Naive thymus-derived CD4-positive, alpha-beta T cell (primary cell): ENCODE data around the gene TSPAN4. TPM values are rescaled to one million over a fixed set of nuclear protein-coding genes. Genes with fewer than 3 reads are reported as not detected.

Experiments
- ATAC-seq: fragments of 150-1000 bp; cut with Tn5 transposase; 2 replicates; pipeline ENCODE4 v1.10.0; 2021; ENCODE audit warnings: mild to moderate bottlenecking, moderate library complexity
- CTCF ChIA-PET: fragments of 350-600 bp; sonication (Branson Sonifier 250); formaldehyde crosslinking; loops from one replicate; lab custom pipeline; 2021; ENCODE audit warnings: antibody characterized with exemption; lab: Charles Lee
- POLR2A ChIA-PET: fragments of 350-600 bp; sonication (Branson Sonifier 250); formaldehyde crosslinking; loops from one replicate; lab custom pipeline; 2021; ENCODE audit warnings: antibody characterized with exemption, inconsistent platforms; lab: Charles Lee
- DNase-seq, 9 donors: peaks; one replicate each; pipeline versions ENCODE4 v3.0.0 to v3.0.0-alpha.2; 2020 to 2022; ENCODE audit warnings: mixed read lengths in 1 of 9
- H3K27ac ChIP-seq: one replicate; pipeline ENCODE4 v1.7.0; 2013; ENCODE audit warnings: mild to moderate bottlenecking, low read depth, low read length, moderate library complexity
- H3K27me3 ChIP-seq, 2 donors: one replicate each; pipeline ENCODE4 v1.7.0; 2013; ENCODE audit warnings: low read length in 2 of 2, mild to moderate bottlenecking in 2 of 2, moderate library complexity in 2 of 2; ENCODE audit not compliant: control insufficient read depth in 2 of 2, insufficient read depth in 2 of 2
- H3K36me3 ChIP-seq, 3 experiments: 1 replicate in 2 of 3; 2 replicates in 1 of 3; pipeline ENCODE4 v1.7.0; 2013; ENCODE audit warnings: low read length in 3 of 3, mild to moderate bottlenecking in 3 of 3, moderate library complexity in 1 of 3; ENCODE audit not compliant: insufficient read depth in 3 of 3, control insufficient read depth in 2 of 3
- H3K4me1 ChIP-seq, 2 donors: one replicate each; pipeline ENCODE4 v1.7.0; 2013; ENCODE audit warnings: low read length in 2 of 2, mild to moderate bottlenecking in 2 of 2, moderate library complexity in 1 of 2; ENCODE audit not compliant: control insufficient read depth in 2 of 2, insufficient read depth in 2 of 2
- H3K4me3 ChIP-seq: 2 replicates; pipeline ENCODE4 v1.7.0; 2013; ENCODE audit warnings: mild to moderate bottlenecking, low read length
- H3K9me3 ChIP-seq, 3 experiments: 1 replicate in 2 of 3; 2 replicates in 1 of 3; pipeline ENCODE4 v1.7.0; 2013; ENCODE audit warnings: low read length in 3 of 3; ENCODE audit not compliant: control insufficient read depth in 2 of 3
- H3K27ac Mint-ChIP-seq, 9 donors: one replicate each; pipeline ENCODE4 v1.8.0; 2020 to 2022; ENCODE audit warnings: mixed read lengths in 9 of 9, mild to moderate bottlenecking in 8 of 9, moderate library complexity in 5 of 9, inconsistent platforms in 2 of 9
- H3K27me3 Mint-ChIP-seq, 5 donors: one replicate each; pipeline ENCODE4 v1.8.0; 2021 to 2022; ENCODE audit warnings: mixed read lengths in 5 of 5, mild to moderate bottlenecking in 1 of 5
- H3K36me3 Mint-ChIP-seq, 5 donors: one replicate each; pipeline ENCODE4 v1.8.0; 2020 to 2022; ENCODE audit warnings: mixed read lengths in 5 of 5, mild to moderate bottlenecking in 3 of 5, inconsistent platforms in 1 of 5
- H3K4me1 Mint-ChIP-seq, 7 donors: one replicate each; pipeline ENCODE4 v1.8.0; 2020 to 2022; ENCODE audit warnings: mixed read lengths in 7 of 7, mild to moderate bottlenecking in 3 of 7, inconsistent platforms in 1 of 7
- H3K4me3 Mint-ChIP-seq, 10 donors: one replicate each; pipeline ENCODE4 v1.8.0; 2020 to 2022; ENCODE audit warnings: mild to moderate bottlenecking in 10 of 10, mixed read lengths in 10 of 10, moderate library complexity in 6 of 10, inconsistent platforms in 2 of 10
- H3K9me3 Mint-ChIP-seq, 11 donors: one replicate each; pipeline ENCODE4 v1.8.0; 2020 to 2022; ENCODE audit warnings: mixed read lengths in 11 of 11, mild to moderate bottlenecking in 4 of 11, inconsistent platforms in 1 of 11, moderate library complexity in 1 of 11
- intact Hi-C, 2 donors: fragments of 100-400 bp; cut with micrococcal nuclease; formaldehyde crosslinking; loops; one replicate each; pipeline ENCODE4 v1.15.1; 2023
- polyA plus RNA-seq, 2 donors: library from polyadenylated mRNA; unstranded; fragments of 300-500 nt; fragmentation: Illumina TruSeq; gene quantifications; one replicate each; pipeline ENCODE4 v1.2.3, GENCODE V29; 2021
- total RNA-seq, 6 experiments: library from RNA in 5 of 6; stranded (reverse) in 5 of 6; gene quantifications; 1 replicate in 5 of 6; 2 replicates in 1 of 6; pipeline ENCODE4 v1.2.3 and lab custom pipeline; 2021 to 2026

The TSPAN4 gene
- total and polyA plus RNA-seq, 7 experiments from 2014 or later: 4.1 to 12.6 (median 5.7) TPM

GRCh38 chr11:810040-810567 lies 32.5 kb upstream of the TSPAN4 start:
- H3K27me3 Mint-ChIP-seq: no peaks in the 10 kb centered on the region
- peak overlapping the region; percentile 88 to 96 (median 95) for H3K4me3 Mint-ChIP-seq
- peak overlapping the region; percentile 91 to 99 (median 97) for H3K27ac Mint-ChIP-seq
- peak overlapping the region; percentile 96 for H3K4me3 ChIP-seq
- DNase-seq (no peak), ATAC-seq (peak; percentile 16)
- H3K36me3 ChIP-seq: peaks cover 10 to 33% (median 12%) of the 10 kb centered on the region in 3 experiments
- ChIA-PET CTCF (interaction anchor here (0.6 to 1.3 kb wide), 2 partner anchors 9 to 65 kb away, joined by 3 to 4 read pairs; no protein-coding TSS in a partner anchor), POLR2A (interaction anchor here (0.6 to 2.2 kb wide), 13 partner anchors 9 to 573 kb away, joined by 3 to 51 read pairs (median 5); partner anchors contain the start of genes DEAF1, PNPLA2, SLC25A22 and TMEM80)
- peaks cover 0 to 3% (median 0%) of the 10 kb centered on the region in 11 donors for H3K9me3 Mint-ChIP-seq
- H3K4me1 ChIP-seq: peaks cover 22 to 25% of the 10 kb centered on the region in 2 donors
- H3K9me3 ChIP-seq: no peaks in the 10 kb centered on the region
- intact Hi-C loops: no loop called here
- no peaks in the 10 kb centered on the region for H3K27me3 ChIP-seq
- peaks cover 0 to 16% (median 0%) of the 10 kb centered on the region in 5 donors for H3K36me3 Mint-ChIP-seq
- H3K27ac ChIP-seq: peak overlapping the region; percentile 96
- H3K4me1 Mint-ChIP-seq: peaks cover 8 to 50% (median 31%) of the 10 kb centered on the region in 7 donors

- peaks cover 10 to 33% (median 12%) of the 10 kb centered on the region in 3 experiments for H3K36me3 ChIP-seq
- no peaks in the 10 kb centered on the region for H3K27me3 Mint-ChIP-seq
- peaks cover 0 to 3% (median 0%) of the 10 kb centered on the region in 11 donors for H3K9me3 Mint-ChIP-seq
- peak overlapping the region; percentile 74 to 99 (median 87) for H3K27ac Mint-ChIP-seq
- ChIA-PET CTCF (interaction anchor here (1.3 kb wide), 1 partner anchor 8 kb away, joined by 3 read pairs; no protein-coding TSS in a partner anchor), POLR2A (interaction anchor here (0.7 to 2.2 kb wide), 4 partner anchors 8 to 238 kb away, joined by 4 to 28 read pairs (median 4); no protein-coding TSS in a partner anchor)
- no peak for ATAC-seq
- H3K4me3 Mint-ChIP-seq: peak overlapping the region; percentile 79 to 96 (median 90)
- H3K4me1 ChIP-seq: peaks cover 22 to 25% of the 10 kb centered on the region in 2 donors
- H3K4me1 Mint-ChIP-seq: peaks cover 8 to 44% (median 31%) of the 10 kb centered on the region in 7 donors
- intact Hi-C loops: no loop called here
- no peak for DNase-seq
- no peaks in the 10 kb centered on the region for H3K27me3 ChIP-seq
- H3K27ac ChIP-seq: peak overlapping the region; percentile 96
- peaks cover 0 to 16% (median 0%) of the 10 kb centered on the region in 5 donors for H3K36me3 Mint-ChIP-seq
- peak overlapping the region; percentile 96 for H3K4me3 ChIP-seq
- no peaks in the 10 kb centered on the region for H3K9me3 ChIP-seq
These were observed 31.0 kb upstream of the TSPAN4 start for GRCh38 chr11:811446-812245.

GRCh38 chr11:812390-812789 lies 30.3 kb upstream of the TSPAN4 start:
- peaks cover 8 to 42% (median 31%) of the 10 kb centered on the region in 7 donors for H3K4me1 Mint-ChIP-seq
- no peak overlapping the region for H3K27ac ChIP-seq
- peaks cover 0 to 16% (median 0%) of the 10 kb centered on the region in 5 donors for H3K36me3 Mint-ChIP-seq
- intact Hi-C loops: no loop called here
- CTCF ChIA-PET: no interaction called here
- ATAC-seq (no peak), DNase-seq (no peak)
- peaks cover 22 to 25% of the 10 kb centered on the region in 2 donors for H3K4me1 ChIP-seq
- H3K27me3 ChIP-seq: no peaks in the 10 kb centered on the region
- H3K27me3 Mint-ChIP-seq: no peaks in the 10 kb centered on the region
- H3K9me3 ChIP-seq: no peaks in the 10 kb centered on the region
- peak overlapping the region in 3 of 9 donors; percentile 38 to 93 (median 62) for H3K27ac Mint-ChIP-seq
- no peak overlapping the region for H3K4me3 ChIP-seq
- H3K9me3 Mint-ChIP-seq: peaks cover 0 to 3% (median 0%) of the 10 kb centered on the region in 11 donors
- peak overlapping the region in 6 of 10 donors; percentile 27 to 96 (median 63) for H3K4me3 Mint-ChIP-seq
- H3K36me3 ChIP-seq: peaks cover 10 to 33% (median 12%) of the 10 kb centered on the region in 3 experiments
- POLR2A ChIA-PET: interaction anchor here (0.7 to 2.2 kb wide), 6 partner anchors 8 to 752 kb away, joined by 3 to 28 read pairs (median 4); no protein-coding TSS in a partner anchor

GRCh38 chr11:813072-813455 lies 29.6 kb upstream of the TSPAN4 start:
- H3K4me3 ChIP-seq: no peak overlapping the region
- Mint-ChIP-seq H3K9me3 (peaks cover 0 to 3% (median 0%) of the 10 kb centered on the region in 11 donors), H3K36me3 (peaks cover 0 to 14% (median 0%) of the 10 kb centered on the region in 5 donors), H3K27ac (no peak overlapping the region), H3K4me3 (peak overlapping the region in 1 of 10 donors; percentile 94), H3K4me1 (peaks cover 8 to 37% (median 28%) of the 10 kb centered on the region in 7 donors), H3K27me3 (no peaks in the 10 kb centered on the region)
- H3K36me3 ChIP-seq: peaks cover 10 to 33% (median 12%) of the 10 kb centered on the region in 3 experiments
- H3K27ac ChIP-seq: no peak overlapping the region
- ATAC-seq (no peak), DNase-seq (no peak)
- POLR2A ChIA-PET: interaction anchor here (0.7 to 1.3 kb wide), 3 partner anchors 16 to 752 kb away, joined by 3 to 7 read pairs (median 3); no protein-coding TSS in a partner anchor
- H3K9me3 ChIP-seq: no peaks in the 10 kb centered on the region
- H3K4me1 ChIP-seq: peaks cover 22 to 25% of the 10 kb centered on the region in 2 donors
- H3K27me3 ChIP-seq: no peaks in the 10 kb centered on the region
- intact Hi-C loops: no loop called here
- CTCF ChIA-PET: no interaction called here

GRCh38 chr11:813456-814096 lies 29.1 kb upstream of the TSPAN4 start:
- intact Hi-C loops: no loop called here
- Mint-ChIP-seq H3K4me3 (no peak overlapping the region), H3K9me3 (peaks cover 0 to 3% (median 0%) of the 10 kb centered on the region in 11 donors), H3K36me3 (peaks cover 0 to 14% (median 0%) of the 10 kb centered on the region in 5 donors), H3K4me1 (peaks cover 8 to 32% (median 26%) of the 10 kb centered on the region in 7 donors), H3K27ac (peak overlapping the region in 4 of 9 donors; percentile 5 to 65 (median 40)), H3K27me3 (no peaks in the 10 kb centered on the region)
- DNase-seq: no peak
- Histone ChIP-seq H3K27me3 (no peaks in the 10 kb centered on the region), H3K4me3 (no peak overlapping the region), H3K36me3 (peaks cover 10 to 33% (median 12%) of the 10 kb centered on the region in 3 experiments), H3K9me3 (no peaks in the 10 kb centered on the region), H3K27ac (no peak overlapping the region), H3K4me1 (peaks cover 19 to 21% of the 10 kb centered on the region in 2 donors)
- ChIA-PET POLR2A (interaction anchor here (1.3 kb wide), 1 partner anchor 15 kb away, joined by 7 read pairs; no protein-coding TSS in a partner anchor), CTCF (no interaction called here)
- no peak for ATAC-seq
